Measurements from ENCODE around the gene NTM.

The NTM gene

GRCh38 chr11:131748151-131749050 is 378.0 kb downstream of the NTM start:
- no peak for DNase-seq

GRCh38 chr11:131749101-131749500 is 378.7 kb downstream of the NTM start:
- no peak for DNase-seq

GRCh38 chr11:131750152-131750551 is 379.7 kb downstream of the NTM start:
- DNase-seq: no peak

GRCh38 chr11:131750692-131751091 is 380.3 kb downstream of the NTM start:
- DNase-seq: no peak

GRCh38 chr11:131754671-131755070 is 384.3 kb downstream of the NTM start:
- no peak for DNase-seq

- no peak for DNase-seq
Observed at GRCh38 chr11:131756479-131757110, 386.2 kb downstream of the NTM start.

DNA sequence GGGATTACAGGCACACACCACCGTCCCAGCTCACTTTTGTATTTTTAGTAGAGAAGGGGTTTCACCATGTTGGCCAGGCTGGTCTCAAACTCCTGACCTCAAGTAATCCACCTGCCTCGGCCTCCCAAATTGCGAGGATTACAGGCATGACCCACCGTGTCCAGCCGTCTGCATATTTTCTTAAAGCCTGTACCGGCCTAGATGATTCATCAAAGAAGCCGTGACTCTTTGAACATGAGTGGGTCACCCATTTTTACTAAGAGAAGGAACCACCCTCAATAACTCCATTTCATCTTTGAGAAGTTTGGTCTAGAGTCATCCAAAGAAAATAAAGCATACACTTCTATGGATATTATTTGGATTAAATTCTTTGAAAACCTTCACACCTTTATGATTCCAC is 388.3 kb downstream of the NTM start:
- DNase-seq: no peak

DNA sequence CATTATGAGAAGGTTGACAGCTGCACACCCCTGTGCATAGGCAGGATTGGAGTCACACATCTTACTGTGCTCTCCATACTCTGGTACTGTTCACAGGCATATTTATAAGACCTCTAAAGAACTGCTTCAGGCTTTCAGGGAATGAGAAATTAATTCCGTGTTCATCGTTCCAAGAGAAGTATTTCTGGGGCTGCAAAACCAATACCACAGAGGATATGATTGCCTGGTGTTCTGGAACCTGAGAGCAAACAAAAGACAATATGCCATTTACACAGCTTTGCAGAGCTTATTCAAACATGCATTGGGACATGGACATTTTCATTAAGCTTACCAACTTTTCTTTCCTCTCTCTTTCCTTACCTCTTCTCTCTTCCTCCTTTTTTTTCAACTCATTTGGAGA is 388.7 kb downstream of the NTM start:
- no peak for DNase-seq

- DNase-seq: no peak
Observed at GRCh38 chr11:131760091-131761061, 390.0 kb downstream of the NTM start.

GRCh38 chr11:131762346-131763110 is 392.1 kb downstream of the NTM start:
- no peak for DNase-seq

DNA sequence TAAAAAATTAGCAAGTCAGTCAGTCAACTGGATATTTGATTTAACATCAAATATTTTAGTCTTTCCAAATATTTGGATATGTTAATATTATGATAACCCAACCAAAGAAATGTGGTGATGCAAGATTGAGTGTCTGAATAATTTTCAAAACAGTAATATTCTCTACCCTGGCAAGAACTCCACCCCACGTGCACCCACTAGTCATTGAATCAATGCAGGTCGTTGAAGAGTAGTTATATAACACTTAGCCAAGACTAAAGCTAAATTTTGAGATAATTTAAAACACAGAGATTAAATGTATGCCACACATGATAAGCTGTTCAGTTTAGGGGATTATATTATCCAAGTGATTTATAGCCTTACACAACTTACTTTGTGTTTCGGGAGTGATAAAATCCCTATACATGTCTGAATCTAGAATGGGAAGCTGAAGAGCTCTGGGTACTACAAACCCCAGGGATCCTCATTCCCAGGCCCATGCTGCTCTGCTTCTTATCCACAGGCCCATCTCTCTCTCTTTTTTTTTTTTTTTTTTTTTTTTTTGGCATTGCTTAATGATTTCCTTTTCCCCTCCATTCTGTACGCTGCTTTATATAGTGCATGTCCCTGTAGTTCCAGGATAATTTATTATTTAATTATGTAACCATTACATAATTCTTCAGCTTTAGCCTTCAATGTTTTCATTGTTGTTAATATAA is 392.9 kb downstream of the NTM start:
- no peak for DNase-seq

- DNase-seq: no peak
Observed at GRCh38 chr11:131764126-131764525, 393.7 kb downstream of the NTM start.

- DNase-seq: no peak
Observed at GRCh38 chr11:131764649-131765048, 394.2 kb downstream of the NTM start.

GRCh38 chr11:131766637-131767036 is 396.2 kb downstream of the NTM start:
- DNase-seq: no peak

DNA sequence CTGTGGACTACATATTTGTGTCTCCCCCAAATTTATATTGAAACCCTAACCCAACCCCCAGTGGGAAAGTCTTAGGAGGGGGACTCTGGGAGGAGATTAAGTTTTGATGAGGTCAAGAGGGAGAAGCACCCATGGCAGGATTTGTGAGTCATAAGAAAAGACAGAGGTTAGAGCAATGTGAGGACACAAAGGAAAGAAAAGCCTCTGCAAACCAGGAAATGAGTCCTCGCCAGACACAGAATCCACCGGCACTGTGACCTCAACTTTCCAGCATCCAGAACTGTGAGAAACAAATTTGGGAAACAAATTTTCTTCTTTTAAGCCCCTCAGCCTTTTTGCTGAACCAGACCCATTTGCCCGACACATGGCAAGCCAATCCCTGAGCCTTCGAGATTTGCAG is 397.0 kb downstream of the NTM start:
- no peak for DNase-seq

DNA sequence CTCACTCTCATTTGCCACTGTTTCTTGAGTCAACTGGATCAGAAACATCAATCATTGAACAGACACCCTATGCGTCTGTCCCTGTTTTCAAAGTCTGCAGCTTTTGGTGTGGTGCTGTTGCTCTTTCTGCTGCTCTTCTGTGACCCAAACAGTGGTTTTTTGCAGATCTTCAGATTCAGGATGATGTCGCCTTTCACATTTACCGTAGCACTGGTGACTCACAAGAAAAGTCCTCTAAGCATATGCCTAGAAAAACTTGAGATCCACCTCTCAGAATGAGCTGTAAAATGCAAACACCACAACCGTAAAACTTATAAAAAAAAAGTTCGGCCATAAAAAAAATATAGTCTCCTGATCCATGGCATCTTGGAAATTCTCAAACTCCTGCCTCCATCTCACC is 400.4 kb downstream of the NTM start:
- DNase-seq: no peak

- DNase-seq: no peak
Observed at GRCh38 chr11:131771471-131771870, 401.1 kb downstream of the NTM start.

DNA sequence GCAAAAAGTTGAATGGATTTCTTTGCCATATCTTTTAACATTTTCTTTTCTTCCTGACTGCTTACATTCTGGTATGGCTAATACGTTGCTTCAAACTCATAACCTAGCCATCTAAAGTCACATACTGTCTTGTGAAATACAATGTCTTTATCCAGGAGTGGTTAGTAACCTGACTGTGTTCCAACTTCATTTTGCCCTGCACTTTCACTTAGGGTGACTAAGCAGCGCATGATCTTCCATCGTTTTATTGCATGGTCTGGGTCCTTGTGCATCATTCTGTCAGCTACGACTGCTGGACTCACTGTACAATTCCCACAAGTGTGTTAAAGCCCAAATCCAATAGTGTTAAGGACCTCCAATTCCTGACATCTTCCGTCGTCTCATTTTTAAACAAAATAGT is 403.2 kb downstream of the NTM start:
- DNase-seq: no peak

- DNase-seq: no peak
Observed at GRCh38 chr11:131776211-131776610, 405.8 kb downstream of the NTM start.

- DNase-seq: no peak
Observed at GRCh38 chr11:131785801-131786200, 415.4 kb downstream of the NTM start.

DNA sequence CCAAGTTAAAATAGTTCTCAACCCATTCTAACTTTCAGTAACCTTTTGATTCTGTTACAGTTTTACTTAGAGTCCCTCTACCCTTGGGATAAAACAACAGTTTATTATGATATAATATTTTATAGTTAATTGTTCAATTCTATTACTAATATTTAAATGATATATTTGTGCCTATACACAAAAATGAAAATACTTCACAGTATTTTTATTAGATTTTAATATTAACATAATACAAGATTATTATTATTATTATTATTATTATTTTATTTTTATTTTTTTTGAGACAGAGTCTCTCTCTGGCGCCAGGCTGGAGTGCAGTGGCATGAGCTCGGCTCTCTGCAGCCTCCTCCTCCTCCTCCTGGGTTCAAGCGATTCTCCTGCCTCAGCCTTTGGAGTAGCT is 416.7 kb downstream of the NTM start:
- DNase-seq: no peak

- no peak for DNase-seq
Observed at GRCh38 chr11:131790586-131790985, 420.2 kb downstream of the NTM start.

All from CD4-positive, alpha-beta T cell treated with Interleukin-6 for 4 hours (primary cell).